CD1c-positive myeloid dendritic cell (primary cell): ENCODE data around the gene SLC38A9.
"Not testable (repeated sequence)": the region's sequence is repeated elsewhere in the genome, so short reads cannot be mapped to it uniquely, and the experiment has no call there.

ENCODE experiments used
- DNase-seq: peaks from one replicate; pipeline ENCODE4 v3.0.0-alpha.2; 2016; ENCODE audit errors: extremely low spot score

Gene SLC38A9

GRCh38 chr5:55706230-55706629 lies 5.9 kb downstream of the SLC38A9 start:
- DNase-seq: no peak

GRCh38 chr5:55702598-55703345 lies 9.4 kb downstream of the SLC38A9 start:
- peak; percentile 32 for DNase-seq

DNA sequence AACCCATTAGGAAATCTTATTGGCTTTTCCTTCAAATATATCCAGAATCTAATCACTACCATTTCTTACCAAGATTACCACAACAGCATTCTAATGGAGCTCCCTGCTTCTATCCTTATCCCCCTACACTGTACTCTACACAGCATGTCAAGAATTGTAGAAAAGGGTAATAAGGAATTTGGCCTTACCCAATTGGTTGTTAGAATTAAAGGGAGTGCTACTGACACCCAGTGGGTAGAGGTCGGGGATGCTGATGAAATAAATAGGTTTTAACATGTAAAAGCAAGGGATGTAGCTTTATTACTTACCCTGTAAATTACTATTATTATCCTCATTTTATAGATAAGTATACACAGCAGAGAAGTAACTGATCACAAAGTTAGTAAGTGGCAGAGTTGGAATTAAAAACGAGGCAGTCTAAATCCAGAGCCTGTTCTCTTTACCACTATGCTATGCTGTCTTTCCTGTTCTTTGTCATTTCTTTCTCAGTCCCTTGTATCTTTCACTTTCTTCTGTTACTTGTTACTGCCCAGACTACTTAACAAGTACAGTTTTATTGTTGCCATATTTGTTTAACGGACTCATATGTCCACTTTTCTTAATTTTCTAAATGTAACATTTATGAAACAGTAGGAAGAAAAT lies 10.5 kb downstream of the SLC38A9 start:
- no peak for DNase-seq

GRCh38 chr5:55700745-55701144 lies 11.4 kb downstream of the SLC38A9 start:
- DNase-seq: no peak

DNA sequence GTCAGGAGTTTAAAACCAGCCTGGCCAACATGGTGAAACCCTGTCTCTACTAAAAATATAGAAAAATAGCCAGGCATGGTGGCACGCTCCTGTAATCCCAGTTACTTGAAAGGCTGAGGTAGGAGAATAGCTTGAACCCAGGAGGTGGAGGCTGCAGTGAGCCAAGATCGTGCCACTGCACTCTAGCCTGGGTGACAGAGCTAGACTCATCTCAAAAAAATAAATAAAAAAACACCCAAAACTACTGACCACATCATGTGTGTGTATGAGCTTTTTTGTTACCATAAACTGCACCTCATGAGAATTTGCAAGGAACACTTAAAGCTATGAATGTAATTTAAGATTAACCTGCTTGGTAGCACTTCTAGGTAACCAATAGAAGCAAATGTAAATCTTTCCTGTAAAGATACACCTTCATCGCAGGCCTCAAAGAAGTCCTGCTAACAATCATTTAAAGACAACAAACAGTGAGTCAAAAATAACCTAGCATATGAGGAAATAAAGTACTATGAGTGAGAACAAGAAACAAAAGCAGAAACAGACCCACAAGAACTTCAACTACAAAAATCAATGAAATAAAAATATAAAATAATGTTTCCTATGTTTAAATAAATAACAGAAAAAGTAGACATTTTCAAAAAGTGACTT lies 13.0 kb downstream of the SLC38A9 start:
- peak; percentile 19 for DNase-seq

DNA sequence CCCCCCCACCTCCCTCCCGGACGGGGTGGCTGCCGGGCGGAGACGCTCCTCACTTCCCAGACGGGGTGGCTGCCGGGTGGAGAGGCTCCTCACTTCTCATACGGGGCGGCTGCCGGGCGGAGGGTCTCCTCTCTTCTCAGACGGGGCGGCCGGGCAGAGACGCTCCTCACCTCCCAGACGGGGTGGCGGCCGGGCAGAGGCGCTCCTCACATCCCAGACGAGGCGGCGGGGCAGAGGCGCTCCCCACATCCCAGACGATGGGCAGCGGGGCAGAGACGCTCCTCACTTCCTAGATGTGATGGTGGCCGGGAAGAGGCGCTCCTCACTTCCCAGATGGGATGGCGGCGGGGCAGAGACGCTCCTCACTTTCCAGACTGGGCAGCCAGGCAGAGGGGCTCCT lies 15.4 kb downstream of the SLC38A9 start:
- DNase-seq: not testable (repeated sequence)

- peak; percentile 9 for DNase-seq
These were observed 17.8 kb downstream of the SLC38A9 start for GRCh38 chr5:55694152-55694830.

DNA sequence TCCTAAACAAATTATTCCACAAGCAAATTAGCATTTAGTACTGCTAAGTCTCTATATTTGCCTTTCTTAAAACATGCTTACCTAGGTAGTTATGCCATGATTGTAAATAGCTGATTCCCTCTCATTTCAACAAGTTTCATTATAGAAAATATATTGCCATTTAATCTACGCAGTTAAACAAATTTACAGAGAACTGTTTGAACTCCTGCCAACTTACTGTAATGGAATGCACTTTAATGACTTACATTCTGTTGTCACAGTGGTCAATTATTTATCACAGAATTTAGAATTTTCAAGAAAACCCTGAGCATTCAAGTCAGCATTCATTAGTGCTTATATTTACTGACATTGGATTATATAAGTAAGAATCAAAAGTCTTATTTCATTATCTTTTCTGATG lies 19.6 kb downstream of the SLC38A9 start:
- no peak for DNase-seq

DNA sequence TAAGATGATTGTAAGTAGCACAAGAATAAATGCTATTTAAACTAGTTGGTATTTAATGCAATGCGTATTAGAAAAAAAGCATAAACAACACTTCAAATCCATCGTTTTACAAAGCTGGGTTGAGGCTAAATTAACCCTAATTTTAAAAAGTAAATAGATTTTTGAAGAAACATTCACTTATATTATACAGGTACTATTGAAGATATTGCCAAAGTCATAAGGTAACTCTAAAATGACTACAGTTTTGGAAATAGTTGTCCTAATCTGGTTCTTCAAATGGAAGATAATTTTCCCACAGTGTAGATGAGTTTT lies 20.1 kb downstream of the SLC38A9 start:
- DNase-seq: no peak

DNA sequence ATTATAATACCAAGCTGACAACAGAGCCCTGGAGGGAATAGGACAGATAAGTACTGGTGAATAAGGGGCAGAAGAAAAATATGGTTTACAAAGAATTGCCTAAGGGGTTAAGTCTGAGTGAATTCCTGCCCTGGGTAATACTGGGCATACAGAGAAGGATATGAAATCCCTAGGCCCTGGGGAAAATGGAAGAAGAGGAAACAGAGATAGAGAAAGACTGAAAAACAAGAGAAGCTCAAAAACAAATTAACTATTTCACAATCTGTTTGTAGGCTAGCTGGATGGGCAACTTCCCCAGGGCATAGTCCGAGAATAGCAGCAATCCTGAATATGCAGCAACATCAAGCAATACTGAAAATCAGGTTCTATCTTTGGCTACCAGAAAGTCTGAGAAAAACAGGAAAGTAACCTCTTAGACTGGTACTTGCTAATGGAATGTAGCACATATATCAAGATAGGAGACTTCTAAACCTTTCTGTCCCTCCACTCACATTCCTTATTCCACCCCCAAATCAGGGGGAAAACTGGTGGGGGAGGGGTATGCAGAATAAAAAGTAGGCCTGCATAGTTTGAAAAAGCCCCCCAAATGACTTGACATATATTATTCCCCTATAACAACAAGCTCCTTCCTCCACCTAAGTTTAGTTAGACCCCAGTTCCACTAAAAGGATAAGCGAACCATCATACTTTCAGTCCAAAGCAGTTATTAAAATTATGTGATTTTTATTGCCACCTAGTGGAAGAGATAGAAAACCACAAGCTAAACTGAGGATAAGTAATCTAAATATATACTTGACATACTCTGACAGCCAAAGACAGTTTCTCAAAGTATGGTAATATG lies 20.6 kb downstream of the SLC38A9 start:
- peak; percentile 51 for DNase-seq

DNA sequence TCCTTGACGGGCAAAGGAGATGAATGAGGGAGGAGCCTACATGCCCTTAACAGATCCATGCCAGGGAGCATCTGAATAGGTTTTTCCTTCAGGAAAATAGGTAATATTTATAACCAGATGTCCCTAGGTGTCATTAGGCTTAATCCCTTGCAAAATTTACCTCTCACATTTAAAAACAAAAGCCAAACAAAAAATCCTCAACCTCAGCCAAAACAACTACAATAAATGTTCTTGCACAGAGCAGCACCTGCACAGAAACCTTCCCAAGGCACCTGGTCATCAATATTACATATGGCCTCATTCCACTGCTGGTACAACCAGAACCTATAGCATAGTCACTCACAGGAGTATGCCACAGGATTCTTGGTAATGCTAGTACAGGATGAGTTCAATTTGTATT lies 30.1 kb downstream of the SLC38A9 start:
- DNase-seq: no peak

DNA sequence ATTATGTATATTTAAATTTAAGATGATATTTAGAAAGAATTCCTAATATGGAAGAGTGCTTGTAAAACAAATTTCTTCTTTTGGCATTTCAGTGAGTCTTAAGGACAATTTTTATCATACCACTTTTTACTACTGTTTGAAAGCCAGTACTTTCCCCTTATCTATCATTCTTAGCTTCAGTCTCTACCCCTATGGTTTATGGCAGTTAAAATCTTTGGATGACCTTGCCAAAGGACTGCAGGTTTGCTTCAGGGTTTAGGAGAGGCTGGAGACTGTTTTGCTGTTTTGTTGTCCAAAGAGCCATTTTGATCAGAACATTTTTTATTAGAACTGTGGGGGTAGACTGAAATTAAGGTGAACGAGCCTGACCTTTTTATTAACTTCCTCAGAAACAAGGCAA lies 30.8 kb downstream of the SLC38A9 start:
- no peak for DNase-seq

DNA sequence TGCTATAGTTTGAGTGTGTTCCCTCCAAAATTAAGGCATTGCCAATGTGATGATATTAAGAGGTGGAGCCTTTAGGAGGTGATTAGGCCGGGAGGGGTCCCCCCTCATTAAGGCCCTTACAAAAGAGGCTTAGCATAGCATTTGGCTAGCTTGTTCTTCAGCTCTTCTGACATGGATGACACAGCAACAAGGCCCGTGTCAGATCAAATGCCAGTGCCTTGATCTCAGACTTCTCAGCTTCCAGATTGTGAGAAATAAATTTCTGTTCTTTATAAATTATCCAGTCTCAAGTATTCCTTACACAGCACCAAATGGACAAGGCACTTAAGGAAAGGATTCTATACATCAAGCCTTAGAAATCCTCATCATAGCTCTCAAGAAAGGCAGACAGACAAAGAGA lies 31.8 kb downstream of the SLC38A9 start:
- DNase-seq: no peak

DNA sequence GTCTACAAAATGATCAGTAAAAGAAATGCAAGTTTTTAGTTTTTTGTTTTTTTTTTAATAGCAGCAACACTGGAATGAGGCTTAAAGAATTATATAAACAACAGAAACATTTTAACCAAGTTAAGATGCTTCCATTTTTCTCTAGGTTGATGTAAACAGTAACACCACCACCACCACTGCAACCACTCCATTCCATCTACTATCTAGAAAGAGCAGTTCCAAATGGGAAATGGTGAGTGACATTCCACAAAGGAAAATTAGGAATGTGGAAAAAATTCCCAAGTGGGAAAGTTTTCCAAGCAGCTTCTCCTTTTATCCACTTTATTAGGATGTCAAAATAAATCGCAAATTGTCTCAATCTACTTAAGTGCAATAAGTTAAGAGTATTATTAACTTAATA lies 32.6 kb downstream of the SLC38A9 start:
- DNase-seq: no peak

DNA sequence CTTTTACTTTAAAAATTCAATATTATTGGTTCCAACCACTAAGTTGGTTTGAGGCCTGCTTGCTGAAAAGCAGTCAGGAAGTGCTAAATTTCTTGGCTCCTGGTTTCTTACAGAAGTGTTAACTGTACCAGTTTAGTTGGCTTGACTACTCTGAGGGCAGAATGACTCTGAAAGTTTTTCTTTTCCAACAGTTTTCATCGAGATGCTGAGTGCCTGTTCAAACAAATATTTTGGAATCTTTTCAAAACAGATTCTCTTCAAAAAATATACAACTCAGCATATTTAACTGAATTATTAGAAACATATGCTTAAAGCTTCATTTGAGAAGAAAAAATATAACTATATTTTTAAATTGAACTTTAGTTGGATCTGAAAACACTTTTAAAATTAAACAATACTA lies 37.0 kb downstream of the SLC38A9 start:
- no peak for DNase-seq

DNA sequence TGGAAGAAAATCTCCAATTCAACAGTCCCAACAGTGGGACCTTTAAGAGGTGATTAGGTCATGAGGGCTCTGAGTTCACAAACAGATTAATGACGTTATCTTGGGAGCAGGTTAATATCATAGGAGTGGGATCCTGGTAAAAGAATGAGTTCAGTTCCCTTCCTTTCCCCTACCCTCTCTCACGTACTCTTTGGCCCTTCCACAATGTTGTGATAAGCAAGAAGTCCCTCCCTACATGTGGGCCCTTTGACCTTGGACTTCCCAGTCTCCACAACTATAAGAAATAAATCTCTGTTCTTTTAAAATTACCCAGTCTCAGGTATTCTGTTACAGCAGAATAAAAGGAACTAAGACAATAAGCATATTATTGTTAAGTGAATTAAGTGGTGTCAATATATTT lies 37.8 kb downstream of the SLC38A9 start:
- DNase-seq: no peak

DNA sequence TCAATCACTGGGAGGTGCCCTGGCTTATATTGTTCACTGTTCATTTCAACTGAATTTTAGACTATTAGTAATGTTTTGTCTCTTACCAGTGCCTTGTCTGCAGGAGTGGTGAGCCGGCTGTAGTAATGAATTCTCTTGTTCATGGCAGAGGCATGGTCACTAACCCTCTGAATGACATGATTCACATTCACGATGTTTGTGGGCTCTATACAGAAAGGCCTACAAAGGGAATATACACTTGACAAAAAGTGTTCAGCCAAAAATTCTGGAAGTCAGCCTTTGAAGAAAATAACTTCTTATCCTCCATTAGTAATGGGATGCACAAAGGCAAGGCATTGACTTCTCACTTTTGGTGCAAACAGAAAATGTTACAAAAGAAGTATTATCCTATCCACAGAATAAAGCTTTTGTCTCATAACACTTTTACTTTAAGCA lies 39.6 kb downstream of the SLC38A9 start:
- no peak for DNase-seq

- DNase-seq: no peak
These were observed 40.1 kb downstream of the SLC38A9 start for GRCh38 chr5:55671975-55672374.

DNA sequence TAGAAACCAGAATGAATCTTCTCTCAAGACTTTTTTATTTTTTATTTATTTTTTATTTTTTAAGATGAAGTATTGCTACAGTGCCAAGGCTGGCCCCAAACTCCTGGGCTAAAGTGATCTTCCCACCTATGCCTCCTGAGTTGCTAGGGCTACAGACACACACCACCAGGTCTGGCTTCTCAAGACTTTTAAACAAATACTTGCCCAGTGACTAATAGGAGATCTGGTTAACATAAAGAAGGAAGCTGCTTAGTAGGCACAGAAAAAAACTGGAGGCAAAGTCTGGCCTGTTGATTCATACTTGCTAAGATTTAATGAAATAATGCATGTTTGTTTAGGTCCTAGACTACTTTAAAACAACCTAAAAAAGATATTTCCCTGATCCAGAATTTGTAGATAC lies 43.8 kb downstream of the SLC38A9 start:
- no peak for DNase-seq

- DNase-seq: no peak
These were observed 44.2 kb downstream of the SLC38A9 start for GRCh38 chr5:55667938-55668337.

DNA sequence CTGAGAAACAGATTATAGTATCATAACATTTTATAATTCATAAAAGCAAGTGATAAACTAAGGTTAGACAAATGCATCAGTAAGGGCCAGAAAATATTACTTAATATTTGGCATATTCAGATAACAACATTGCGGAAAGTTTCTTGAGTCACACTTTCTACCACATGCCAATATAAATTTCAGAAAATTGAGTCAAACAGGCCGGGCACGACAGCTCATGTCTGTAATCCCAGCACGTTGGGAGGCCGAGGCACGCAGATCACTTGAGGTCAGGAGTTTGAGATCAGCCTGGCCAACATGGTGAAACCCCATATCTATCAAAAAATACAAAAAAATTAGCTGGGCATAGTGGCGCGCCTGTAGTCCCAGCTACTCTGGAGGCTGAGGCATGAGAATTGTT lies 47.1 kb downstream of the SLC38A9 start:
- no peak for DNase-seq

GRCh38 chr5:55657443-55657842 lies 54.7 kb downstream of the SLC38A9 start:
- no peak for DNase-seq
